ENCODE measurements around the gene OCSTAMP.

GRCh38 chr20:46519471-46520068 is 30.9 kb downstream of the OCSTAMP start:
- TF ChIP-seq, protein P1, sequence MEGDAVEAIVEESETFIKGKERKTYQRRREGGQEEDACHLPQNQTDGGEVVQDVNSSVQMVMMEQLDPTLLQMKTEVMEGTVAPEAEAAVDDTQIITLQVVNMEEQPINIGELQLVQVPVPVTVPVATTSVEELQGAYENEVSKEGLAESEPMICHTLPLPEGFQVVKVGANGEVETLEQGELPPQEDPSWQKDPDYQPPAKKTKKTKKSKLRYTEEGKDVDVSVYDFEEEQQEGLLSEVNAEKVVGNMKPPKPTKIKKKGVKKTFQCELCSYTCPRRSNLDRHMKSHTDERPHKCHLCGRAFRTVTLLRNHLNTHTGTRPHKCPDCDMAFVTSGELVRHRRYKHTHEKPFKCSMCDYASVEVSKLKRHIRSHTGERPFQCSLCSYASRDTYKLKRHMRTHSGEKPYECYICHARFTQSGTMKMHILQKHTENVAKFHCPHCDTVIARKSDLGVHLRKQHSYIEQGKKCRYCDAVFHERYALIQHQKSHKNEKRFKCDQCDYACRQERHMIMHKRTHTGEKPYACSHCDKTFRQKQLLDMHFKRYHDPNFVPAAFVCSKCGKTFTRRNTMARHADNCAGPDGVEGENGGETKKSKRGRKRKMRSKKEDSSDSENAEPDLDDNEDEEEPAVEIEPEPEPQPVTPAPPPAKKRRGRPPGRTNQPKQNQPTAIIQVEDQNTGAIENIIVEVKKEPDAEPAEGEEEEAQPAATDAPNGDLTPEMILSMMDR (IDR thresholded peaks at IDR 0.05) = no peak
- TF ChIP-seq POLR2A (IDR thresholded peaks at IDR 0.05) = no peak
